Bone marrow (tissue), 2 donors: Measurements from ENCODE around the gene OPN1SW.

Source experiments
- DNase-seq, 2 donors: peaks; one replicate each; lab custom pipeline; 2025; lab: John Stamatoyannopoulos, UW

The OPN1SW gene

GRCh38 chr7:128793181-128793547 lies 17.6 kb upstream of the OPN1SW start:
- DNase-seq, result no peak

- no peak for DNase-seq
Measured at GRCh38 chr7:128792471-128793180, 17.0 kb upstream of the OPN1SW start.

DNA sequence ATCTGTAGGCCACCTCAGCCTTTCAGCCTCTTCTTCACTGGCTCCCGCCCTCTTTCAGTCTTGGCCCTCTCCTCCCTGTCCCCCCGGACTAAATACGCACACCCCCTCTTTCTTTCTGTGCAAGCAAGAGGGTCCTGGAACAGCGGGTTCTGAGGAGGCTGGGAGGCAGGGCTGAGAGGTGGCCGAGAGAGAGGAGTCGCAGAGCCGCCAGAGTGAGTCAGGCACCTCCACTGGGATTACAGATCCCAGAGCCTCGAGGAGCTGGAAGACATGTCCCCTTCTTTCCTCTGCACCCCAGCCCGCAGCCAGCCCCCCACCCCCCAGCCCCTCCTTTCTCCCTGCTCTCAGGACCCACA lies 16.4 kb upstream of the OPN1SW start:
- DNase-seq, result no peak

DNA sequence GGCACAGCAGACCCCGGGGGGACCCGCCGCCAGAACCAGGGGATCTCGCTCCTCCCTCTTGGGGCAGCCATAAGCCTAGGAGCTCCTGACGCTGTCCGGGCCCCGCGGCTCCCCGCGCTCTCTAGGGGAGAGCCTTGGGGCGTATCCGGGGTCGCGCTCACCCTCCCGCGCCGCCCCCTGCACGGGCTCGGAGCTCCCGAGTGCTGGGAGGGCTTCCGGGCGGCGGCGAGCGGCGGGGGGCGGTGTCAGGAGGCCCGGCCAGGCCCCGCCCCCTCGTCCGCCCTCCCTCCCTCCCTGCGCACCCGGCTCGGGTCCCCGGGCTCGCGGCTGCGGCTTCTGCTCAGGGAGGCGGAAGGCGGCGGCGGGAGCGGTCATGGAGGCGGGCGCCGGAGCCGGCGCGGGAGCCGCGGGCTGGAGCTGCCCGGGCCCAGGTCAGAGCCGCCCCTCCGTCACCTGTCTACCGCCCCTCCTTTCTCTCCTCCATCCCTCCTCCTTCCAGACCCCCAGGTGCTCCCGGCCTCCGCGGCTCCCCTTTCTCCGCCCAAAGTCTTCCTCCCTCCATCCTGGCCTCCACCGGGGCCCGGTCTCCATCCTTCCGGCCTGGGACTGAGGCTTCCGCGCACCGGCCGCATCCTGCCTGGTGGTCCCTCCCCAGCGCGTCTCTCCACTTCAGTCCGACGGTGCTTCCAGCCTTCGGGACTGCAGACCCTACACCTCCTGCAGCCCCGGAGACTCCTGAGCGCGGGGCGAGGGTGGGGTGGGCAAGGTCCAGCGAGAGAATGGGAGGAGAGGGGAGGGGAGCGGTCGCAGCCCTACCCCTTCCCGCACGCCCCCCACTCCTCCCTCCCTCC lies 15.8 kb upstream of the OPN1SW start, which contains the start of gene CCDC136:
CCDC136 (plus strand) TSS at position 848 of the 851 bp plus-strand sequence. CDS start 444 bp downstream, outside the sequence.
- DNase-seq, result peak in 1 of 2 donors; percentile 26

GRCh38 chr7:128790315-128791041 lies 14.9 kb upstream of the OPN1SW start:
- DNase-seq, result no peak

- no peak for DNase-seq
Measured at GRCh38 chr7:128788446-128789412, 13.1 kb upstream of the OPN1SW start.

DNA sequence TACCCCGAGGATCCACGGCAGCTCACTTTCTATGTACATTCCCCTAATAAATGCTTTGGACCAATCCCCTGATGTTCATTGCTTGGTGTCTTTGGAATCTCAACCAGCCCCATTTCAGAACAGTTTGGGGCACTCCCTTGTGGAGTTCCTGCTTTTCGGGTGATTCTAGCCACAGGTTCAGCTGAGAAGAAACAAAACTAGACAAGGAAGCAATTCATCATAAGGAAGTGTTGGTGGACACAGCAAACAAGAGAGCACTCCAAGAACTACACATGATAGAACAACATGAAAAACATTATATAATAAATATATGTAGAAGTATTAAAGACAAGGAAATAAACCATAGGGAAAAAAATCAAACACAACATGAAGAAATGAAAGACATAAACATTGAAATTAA lies 10.1 kb upstream of the OPN1SW start:
- DNase-seq, result no peak

- no peak for DNase-seq
Measured at GRCh38 chr7:128783143-128783861, 7.7 kb upstream of the OPN1SW start.

GRCh38 chr7:128781851-128782250 lies 6.3 kb upstream of the OPN1SW start:
- no peak for DNase-seq

DNA sequence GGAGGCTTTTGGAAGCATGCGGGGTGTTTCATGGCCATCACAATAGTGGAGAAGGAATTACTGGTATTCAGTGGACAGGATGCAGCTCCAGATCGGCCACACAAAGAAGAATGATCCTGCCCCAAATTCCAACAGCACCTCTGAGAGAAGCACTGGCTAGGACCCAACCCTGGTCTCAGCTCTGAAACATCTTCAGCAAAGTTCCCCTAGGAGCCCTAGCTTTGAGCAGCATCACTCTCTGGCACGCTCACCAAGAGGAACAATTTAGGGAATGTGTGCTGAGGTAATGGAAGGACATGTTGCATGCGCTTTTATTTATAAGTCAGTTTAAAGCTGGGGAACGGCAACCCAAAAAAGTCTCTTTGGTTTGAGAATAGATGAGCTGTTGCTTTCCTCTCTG lies 5.5 kb upstream of the OPN1SW start:
- DNase-seq, result no peak

GRCh38 chr7:128778946-128779345 lies 3.4 kb upstream of the OPN1SW start:
- DNase-seq, result no peak

GRCh38 chr7:128777156-128778123 lies 1.8 kb upstream of the OPN1SW start:
- no peak for DNase-seq

GRCh38 chr7:128774921-128775320 lies 673 bp downstream of the OPN1SW start:
- no peak for DNase-seq

DNA sequence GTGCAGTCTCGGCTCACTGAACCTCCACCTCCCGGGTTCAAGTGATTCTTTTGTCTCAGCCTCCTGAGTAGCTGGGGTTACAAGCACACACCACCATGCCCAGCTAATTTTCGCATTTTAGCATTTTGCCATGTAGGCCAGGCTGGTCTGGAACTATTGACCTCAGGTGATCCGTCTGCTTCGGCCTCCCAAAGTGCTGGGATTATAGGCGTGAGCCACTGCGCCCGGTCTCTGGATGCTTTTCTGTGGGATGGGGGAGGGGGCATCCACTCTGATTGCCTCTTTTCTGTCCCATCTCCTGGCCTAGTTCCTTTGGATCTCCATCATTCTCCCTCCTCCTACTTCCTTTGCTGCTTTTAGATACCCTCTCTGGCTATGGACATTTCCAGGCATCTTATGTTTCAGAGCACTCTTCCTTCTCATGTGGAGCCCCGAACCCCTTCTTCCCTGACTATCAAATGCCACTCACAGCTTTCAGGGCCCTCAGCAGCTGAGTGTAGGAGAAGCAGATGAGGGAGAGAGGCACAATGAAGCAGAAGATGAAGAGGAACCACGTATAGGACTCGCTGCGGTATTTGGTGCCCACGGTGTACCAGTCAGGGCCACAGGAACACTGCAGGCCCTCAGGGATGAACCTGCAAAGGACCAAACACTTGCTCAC lies 1.4 kb downstream of the OPN1SW start:
- DNase-seq, result no peak

GRCh38 chr7:128773604-128774003 lies 2.0 kb downstream of the OPN1SW start:
- DNase-seq, result no peak

GRCh38 chr7:128770233-128770632 lies 5.4 kb downstream of the OPN1SW start:
- DNase-seq, result no peak

DNA sequence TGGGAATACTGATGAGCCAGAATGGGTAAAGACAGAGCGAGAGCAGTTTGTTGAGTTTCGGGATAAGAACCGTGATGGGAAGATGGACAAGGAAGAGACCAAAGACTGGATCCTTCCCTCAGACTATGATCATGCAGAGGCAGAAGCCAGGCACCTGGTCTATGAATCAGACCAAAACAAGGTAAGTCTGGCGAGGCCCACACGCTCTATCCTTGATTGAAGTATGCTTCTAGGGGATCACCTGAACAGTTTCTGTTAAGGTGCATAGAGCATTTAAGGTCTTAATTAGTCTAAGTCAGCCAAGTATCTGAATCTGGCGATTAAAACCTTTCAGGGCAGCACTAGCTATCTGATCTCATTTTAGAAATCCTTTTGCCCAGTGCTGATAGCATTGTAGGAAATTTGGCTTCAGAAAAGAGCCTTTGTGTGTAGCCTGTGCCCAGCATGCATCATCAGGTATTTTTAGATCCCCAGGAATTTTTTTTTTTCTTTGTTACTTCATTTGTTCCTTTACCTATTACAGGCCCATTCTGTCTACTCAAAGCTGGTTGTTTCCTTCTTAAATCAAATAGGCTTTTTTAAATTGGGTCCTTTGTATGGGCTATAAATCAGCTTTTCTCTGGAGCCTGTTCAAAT lies 8.0 kb downstream of the OPN1SW start:
- DNase-seq, result no peak

- no peak for DNase-seq
Measured at GRCh38 chr7:128763541-128763940, 12.1 kb downstream of the OPN1SW start.

GRCh38 chr7:128759242-128759641 lies 16.4 kb downstream of the OPN1SW start:
- DNase-seq, result no peak
